ENCODE results near the gene GALK1. TPM values are rescaled to one million over a fixed set of nuclear protein-coding genes. Genes with fewer than 3 reads are reported as not detected.

Gene GALK1
- total RNA-seq, 2 experiments from 2014 or later, result 40.0 to 40.6 TPM

DNA sequence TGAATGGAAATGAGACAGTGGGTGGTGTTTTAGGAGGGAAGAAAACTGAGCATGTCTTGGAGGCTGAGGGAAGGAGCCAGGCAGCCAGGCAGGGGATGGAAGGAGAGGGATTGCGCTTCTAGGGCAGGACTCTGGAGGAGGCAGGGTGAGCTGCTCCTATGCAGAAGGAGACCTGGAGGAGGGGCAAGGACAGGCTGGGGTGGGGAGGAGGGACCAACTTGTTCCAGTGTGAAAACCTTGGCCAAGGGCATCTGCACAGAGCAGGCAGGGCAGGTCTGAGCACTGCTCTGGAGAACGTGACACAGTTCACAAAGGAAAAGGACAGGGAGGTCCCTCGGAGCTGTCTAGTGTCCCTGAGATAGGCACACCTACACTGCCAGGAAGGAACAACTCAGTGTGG is 5.5 kb downstream of the GALK1 start:
- Mint-ChIP-seq H3K4me3 (no peak overlapping the region), H3K27ac (no peak overlapping the region), H3K4me1 (peaks cover 21% of the 10 kb centered on the region), H3K27me3 (no peaks in the 10 kb centered on the region), H3K9me3 (no peaks in the 10 kb centered on the region), H3K36me3 (ENCODE audit: low read depth) (no peaks in the 10 kb centered on the region)
- POLR2A ChIA-PET, result interaction anchor here (1.8 to 7.9 kb wide), 2 partner anchors 17 to 96 kb away, joined by 4 to 214 read pairs; partner anchors contain the start of gene WBP2
- DNase-seq, result no peak
- CTCF ChIA-PET, result interaction anchor here (0.5 to 1.7 kb wide), 5 partner anchors 9 to 173 kb away, joined by 3 to 8 read pairs (median 5); no protein-coding TSS in a partner anchor

GRCh38 chr17:75758131-75758905 is 6.7 kb downstream of the GALK1 start:
- Mint-ChIP-seq H3K27me3 (no peaks in the 10 kb centered on the region), H3K9me3 (no peaks in the 10 kb centered on the region), H3K4me1 (peaks cover 19% of the 10 kb centered on the region), H3K27ac (no peak overlapping the region), H3K4me3 (no peak overlapping the region), H3K36me3 (ENCODE audit: low read depth) (no peaks in the 10 kb centered on the region)
- CTCF ChIA-PET, result interaction anchor here (0.7 kb wide), 1 partner anchor 105 kb away, joined by 3 read pairs; no protein-coding TSS in a partner anchor
- POLR2A ChIA-PET, result interaction anchor here (1.8 kb wide), 1 partner anchor 97 kb away, joined by 4 read pairs; the partner anchor contains the start of gene WBP2
- DNase-seq, result no peak

- no peaks in the 10 kb centered on the region for H3K9me3 Mint-ChIP-seq
- no peaks in the 10 kb centered on the region for H3K36me3 Mint-ChIP-seq (ENCODE audit: low read depth)
- ChIA-PET POLR2A (no interaction called here), CTCF (no interaction called here)
- peaks cover 2% of the 10 kb centered on the region for H3K27me3 Mint-ChIP-seq
- no peak overlapping the region for H3K27ac Mint-ChIP-seq
- no peak for DNase-seq
- no peak overlapping the region for H3K4me3 Mint-ChIP-seq
- H3K4me1 Mint-ChIP-seq, result peaks cover 13% of the 10 kb centered on the region
These were observed 7.8 kb downstream of the GALK1 start for GRCh38 chr17:75757086-75757681.

- H3K27me3 Mint-ChIP-seq, result peaks cover 2% of the 10 kb centered on the region
These were observed 8.4 kb downstream of the GALK1 start for GRCh38 chr17:75756451-75757085.

DNA sequence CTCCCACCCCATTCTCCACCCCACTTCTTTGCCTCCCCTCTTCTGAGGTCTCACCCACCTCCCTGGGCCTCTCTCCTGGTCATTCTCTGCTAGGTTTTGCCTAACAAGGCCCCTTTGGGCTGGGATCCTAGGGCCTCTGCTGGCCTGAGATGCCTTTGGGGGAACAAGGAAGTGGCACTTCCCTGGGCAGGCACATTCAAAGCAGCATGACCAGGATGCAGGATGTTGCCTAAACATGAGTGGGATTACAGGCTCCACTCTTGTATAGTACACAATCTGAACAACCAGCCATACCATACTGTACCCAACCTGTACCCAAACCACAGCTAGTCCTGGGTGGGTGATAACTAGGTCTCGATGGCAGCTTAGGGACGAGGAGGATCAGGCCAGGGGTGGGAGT is 9.0 kb downstream of the GALK1 start:
- Mint-ChIP-seq H3K27me3 (peaks cover 4% of the 10 kb centered on the region), H3K4me3 (no peak overlapping the region), H3K4me1 (peaks cover 13% of the 10 kb centered on the region), H3K36me3 (ENCODE audit: low read depth) (no peaks in the 10 kb centered on the region), H3K9me3 (no peaks in the 10 kb centered on the region), H3K27ac (no peak overlapping the region)
- ChIA-PET CTCF (no interaction called here), POLR2A (interaction anchor here (0.9 to 1.5 kb wide), 2 partner anchors 8 to 21 kb away, joined by 3 to 4 read pairs; no protein-coding TSS in a partner anchor)
- no peak for DNase-seq

More at GRCh38 chr17:75756451-75757085, 8.4 kb downstream of the GALK1 start:
- ChIA-PET POLR2A (interaction anchor here (1.5 kb wide), 1 partner anchor 20 kb away, joined by 4 read pairs; no protein-coding TSS in a partner anchor), CTCF (no interaction called here)
- H3K36me3 Mint-ChIP-seq (ENCODE audit: low read depth), result no peaks in the 10 kb centered on the region
- no peaks in the 10 kb centered on the region for H3K9me3 Mint-ChIP-seq
- H3K4me3 Mint-ChIP-seq, result no peak overlapping the region
- H3K4me1 Mint-ChIP-seq, result peaks cover 13% of the 10 kb centered on the region
- DNase-seq, result no peak
- H3K27ac Mint-ChIP-seq, result no peak overlapping the region

- Mint-ChIP-seq H3K4me3 (no peak overlapping the region), H3K27me3 (peaks cover 4% of the 10 kb centered on the region), H3K9me3 (no peaks in the 10 kb centered on the region), H3K36me3 (ENCODE audit: low read depth) (no peaks in the 10 kb centered on the region), H3K27ac (no peak overlapping the region), H3K4me1 (peaks cover 13% of the 10 kb centered on the region)
- ChIA-PET POLR2A (interaction anchor here (0.9 to 3.0 kb wide), 3 partner anchors 9 to 22 kb away, joined by 3 to 39 read pairs (median 4); a partner anchor contains a TSS), CTCF (no interaction called here)
- DNase-seq, result no peak
These were observed 9.6 kb downstream of the GALK1 start for GRCh38 chr17:75755205-75755901.

- H3K9me3 Mint-ChIP-seq, result no peaks in the 10 kb centered on the region
- no peak overlapping the region for H3K27ac Mint-ChIP-seq
- ChIA-PET CTCF (interaction anchor here (0.8 to 2.6 kb wide), 31 partner anchors 9 to 484 kb away, joined by 3 to 92 read pairs (median 8); partner anchors contain the start of genes GALK1, GRB2, MIF4GD and RECQL5), POLR2A (interaction anchor here (0.5 to 3.0 kb wide), 8 partner anchors 9 to 630 kb away, joined by 3 to 39 read pairs (median 4); partner anchors contain the start of genes GALK1, RECQL5 and SAP30BP)
- peaks cover 6% of the 10 kb centered on the region for H3K27me3 Mint-ChIP-seq
- H3K36me3 Mint-ChIP-seq (ENCODE audit: low read depth), result no peaks in the 10 kb centered on the region
- peak overlapping the region; percentile 15 for H3K4me3 Mint-ChIP-seq
- H3K4me1 Mint-ChIP-seq, result peaks cover 18% of the 10 kb centered on the region
- DNase-seq, result no peak
These were observed 10.4 kb downstream of the GALK1 start for GRCh38 chr17:75754378-75755204.

DNA sequence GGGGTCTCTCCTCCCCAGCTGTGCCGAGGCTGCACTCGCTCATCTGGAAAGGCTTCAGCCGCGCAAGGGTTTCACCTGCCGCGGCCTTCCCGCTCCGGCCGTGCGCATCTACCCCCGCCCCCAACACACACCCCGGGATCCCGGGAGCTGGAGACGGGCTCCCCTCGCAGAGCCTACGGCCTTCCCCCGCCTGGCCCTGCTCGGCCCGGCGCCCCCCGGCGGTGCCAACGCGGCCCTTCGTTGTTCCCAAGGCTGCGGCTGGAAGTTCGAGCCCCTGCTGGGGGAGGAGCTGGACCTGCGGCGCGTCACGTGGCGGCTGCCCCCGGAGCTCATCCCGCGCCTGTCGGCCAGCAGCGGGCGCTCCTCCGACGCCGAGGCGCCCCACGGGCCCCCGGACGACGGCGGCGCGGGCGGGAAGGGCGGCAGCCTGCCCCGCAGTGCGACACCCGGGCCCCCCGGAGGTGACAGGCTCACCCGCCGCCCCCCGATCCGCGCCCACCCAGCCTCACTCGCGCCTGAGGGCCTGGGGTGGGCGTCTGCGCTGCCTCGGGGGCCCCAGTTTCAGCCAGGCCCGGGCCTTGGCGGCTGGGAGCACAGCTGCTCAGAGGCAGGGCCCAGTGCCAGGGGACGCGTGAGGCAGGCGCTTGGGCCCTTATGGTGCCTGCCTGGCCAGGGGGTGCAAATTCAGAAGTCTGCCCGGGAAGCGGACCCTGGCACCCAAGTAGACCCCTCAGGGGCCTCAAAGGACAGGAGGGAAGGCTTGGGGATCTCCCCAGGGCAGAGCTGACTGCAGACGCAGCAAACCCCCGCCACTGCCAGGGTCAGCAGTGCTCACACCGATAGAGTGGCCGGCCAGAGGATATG is 11.2 kb downstream of the GALK1 start:
- CTCF ChIA-PET, result interaction anchor here (0.6 to 2.6 kb wide), 86 partner anchors 10 to 681 kb away, joined by 3 to 92 read pairs (median 5); partner anchors contain the start of genes GALK1, GRB2, ITGB4 and MIF4GD
- H3K4me1 Mint-ChIP-seq, result peaks cover 18% of the 10 kb centered on the region
- H3K4me3 Mint-ChIP-seq, result peak overlapping the region; percentile 58
- no peaks in the 10 kb centered on the region for H3K9me3 Mint-ChIP-seq
- H3K36me3 Mint-ChIP-seq (ENCODE audit: low read depth), result no peaks in the 10 kb centered on the region
- POLR2A ChIA-PET, result interaction anchor here (0.5 to 3.0 kb wide), 20 partner anchors 10 to 629 kb away, joined by 3 to 39 read pairs (median 4); partner anchors contain the start of genes GALK1, GGA3, MRPS7 and RECQL5
- no peak overlapping the region for H3K27ac Mint-ChIP-seq
- DNase-seq, result peak; percentile 73
- H3K27me3 Mint-ChIP-seq, result peaks cover 6% of the 10 kb centered on the region

DNA sequence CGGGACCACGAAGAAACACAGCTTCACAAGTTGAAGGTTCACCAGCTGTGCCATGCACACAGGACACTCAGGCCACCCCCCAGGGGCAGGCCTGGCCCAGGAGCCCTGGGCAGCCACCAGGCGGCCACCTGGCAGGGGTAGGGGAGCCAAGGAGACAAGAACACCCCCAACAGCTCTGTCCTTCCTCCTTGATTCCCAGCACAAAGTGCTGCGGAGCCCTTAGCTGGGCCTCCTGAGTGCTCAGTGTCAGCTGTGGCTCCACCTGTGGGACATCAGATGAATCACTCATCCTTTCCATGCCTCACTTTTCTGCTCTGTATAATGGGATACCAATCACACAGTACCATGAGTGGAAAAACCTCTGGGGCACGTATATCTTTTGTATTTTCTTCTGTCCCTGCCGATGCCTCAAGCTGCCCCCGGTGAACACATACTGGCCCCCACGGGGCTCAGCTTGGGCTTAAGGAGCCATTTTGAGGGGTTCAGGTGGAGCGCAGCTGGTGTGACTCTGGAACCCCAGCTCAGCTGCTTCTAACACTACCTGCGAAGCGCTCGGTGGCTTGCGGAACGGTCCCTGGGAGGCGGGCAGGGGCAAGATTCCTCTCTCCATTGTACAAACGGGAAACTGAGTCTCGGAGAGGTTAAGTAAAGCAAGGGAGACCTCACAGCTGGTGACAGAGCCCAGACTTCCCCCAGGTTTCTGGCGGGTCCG is 12.0 kb downstream of the GALK1 start:
- ChIA-PET CTCF (interaction anchor here (0.6 to 2.6 kb wide), 84 partner anchors 11 to 681 kb away, joined by 3 to 92 read pairs (median 5); partner anchors contain the start of genes GALK1, GRB2, ITGB4 and MIF4GD), POLR2A (interaction anchor here (0.7 to 3.0 kb wide), 18 partner anchors 11 to 491 kb away, joined by 3 to 39 read pairs (median 4); partner anchors contain the start of genes GALK1, GGA3, MRPS7 and RECQL5)
- H3K27ac Mint-ChIP-seq, result no peak overlapping the region
- no peak for DNase-seq
- H3K4me3 Mint-ChIP-seq, result peak overlapping the region; percentile 58
- H3K27me3 Mint-ChIP-seq, result peaks cover 6% of the 10 kb centered on the region
- no peaks in the 10 kb centered on the region for H3K36me3 Mint-ChIP-seq (ENCODE audit: low read depth)
- H3K4me1 Mint-ChIP-seq, result peaks cover 18% of the 10 kb centered on the region
- H3K9me3 Mint-ChIP-seq, result no peaks in the 10 kb centered on the region

GRCh38 chr17:75752405-75752709 is 12.6 kb downstream of the GALK1 start:
- H3K9me3 Mint-ChIP-seq, result no peaks in the 10 kb centered on the region
- DNase-seq, result no peak
- ChIA-PET CTCF (interaction anchor here (1.2 to 2.6 kb wide), 18 partner anchors 12 to 151 kb away, joined by 3 to 92 read pairs (median 10); partner anchors contain the start of genes GALK1, SMIM5 and TRIM65), POLR2A (interaction anchor here (1.6 to 3.0 kb wide), 7 partner anchors 11 to 491 kb away, joined by 4 to 39 read pairs (median 14); partner anchors contain the start of genes GALK1, GGA3, MRPS7 and RECQL5)
- no peak overlapping the region for H3K27ac Mint-ChIP-seq
- H3K4me1 Mint-ChIP-seq, result peaks cover 21% of the 10 kb centered on the region
- H3K4me3 Mint-ChIP-seq, result no peak overlapping the region
- H3K36me3 Mint-ChIP-seq (ENCODE audit: low read depth), result no peaks in the 10 kb centered on the region
- peaks cover 9% of the 10 kb centered on the region for H3K27me3 Mint-ChIP-seq
